Activated CD4-positive, alpha-beta T cell treated with anti-CD3 and anti-CD28 coated beads for 24 hours (primary cell): ENCODE measurements around the gene TSPAN14.

Source experiments
- DNase-seq, 2 donors: peaks; one replicate each; pipeline ENCODE4 v3.0.0-alpha.2; 2020; ENCODE audit warnings: low read depth in 2 of 2

The TSPAN14 gene

GRCh38 chr10:80454513-80455460 is 677 bp downstream of the TSPAN14 start:
- DNase-seq: no peak

- DNase-seq: no peak
Measured at GRCh38 chr10:80455461-80456349, 1.6 kb downstream of the TSPAN14 start.

GRCh38 chr10:80457554-80458262 is 3.6 kb downstream of the TSPAN14 start:
- DNase-seq: no peak

GRCh38 chr10:80458263-80458625 is 4.1 kb downstream of the TSPAN14 start:
- DNase-seq: no peak

GRCh38 chr10:80458638-80459037 is 4.5 kb downstream of the TSPAN14 start:
- no peak for DNase-seq

- DNase-seq: no peak
Measured at GRCh38 chr10:80459047-80459865, 5.1 kb downstream of the TSPAN14 start.

- DNase-seq: no peak
Measured at GRCh38 chr10:80460399-80461207, 6.5 kb downstream of the TSPAN14 start.

GRCh38 chr10:80461208-80462183 is 7.4 kb downstream of the TSPAN14 start:
- DNase-seq: no peak

GRCh38 chr10:80462299-80462980 is 8.3 kb downstream of the TSPAN14 start:
- DNase-seq: no peak

- DNase-seq: no peak
Measured at GRCh38 chr10:80462981-80463741, 9.1 kb downstream of the TSPAN14 start.

- no peak for DNase-seq
Measured at GRCh38 chr10:80463868-80464267, 9.8 kb downstream of the TSPAN14 start.

GRCh38 chr10:80464557-80465450 is 10.7 kb downstream of the TSPAN14 start:
- DNase-seq: no peak

GRCh38 chr10:80465451-80465835 is 11.3 kb downstream of the TSPAN14 start:
- no peak for DNase-seq

GRCh38 chr10:80465839-80466590 is 11.9 kb downstream of the TSPAN14 start:
- no peak for DNase-seq

- DNase-seq: no peak
Measured at GRCh38 chr10:80466724-80467326, 12.7 kb downstream of the TSPAN14 start.
